Esophagus muscularis mucosa (tissue), 4 donors: ENCODE measurements around the gene PHC3. TPM values are rescaled to one million over a fixed set of nuclear protein-coding genes. Genes with fewer than 3 reads are reported as not detected.

Experiments used
- DNase-seq: peaks from one replicate; pipeline ENCODE4 v3.0.0-alpha.2; 2017; ENCODE audit errors: extremely low spot score
- H3K27ac ChIP-seq, 4 donors: fragments of 200-600 bp; sonication (generic); replicated peaks in 1 of 4; 1 replicate in 3 of 4; 2 replicates in 1 of 4; pipeline ENCODE4 v1.5.1; 2016 to 2019; ENCODE audit warnings: mild to moderate bottlenecking in 1 of 4
- H3K27me3 ChIP-seq, 4 donors: fragments of 200-600 bp; sonication (generic); one replicate each; pipeline versions ENCODE4 v1.5.1 to v1.6.0; 2016 to 2019
- H3K36me3 ChIP-seq, 4 donors: fragments of 200-600 bp; sonication (generic); one replicate each; pipeline ENCODE4 v1.5.1; 2016 to 2019
- H3K4me1 ChIP-seq, 4 donors: fragments of 200-600 bp; sonication (generic); one replicate each; pipeline ENCODE4 v1.5.1; 2016 to 2019
- H3K4me3 ChIP-seq, 4 donors: fragments of 200-600 bp; sonication (generic); 1 replicate in 2 of 4; 2 replicates in 2 of 4; pipeline ENCODE4 v1.5.1; 2016 to 2019; ENCODE audit warnings: mild to moderate bottlenecking in 4 of 4, moderate library complexity in 1 of 4
- H3K9me3 ChIP-seq, 4 donors: fragments of 200-600 bp; sonication (generic); 1 replicate in 3 of 4; 2 replicates in 1 of 4; pipeline ENCODE4 v1.5.1; 2016 to 2019
- CTCF ChIP-seq, 3 experiments: fragments of 200-600 bp in 2 of 3; fragments of 450-650 bp in 1 of 3; sonication (generic) in 2 of 3; IDR thresholded peaks; one replicate each; pipeline ENCODE4 v1.5.1; 2017 to 2019; ENCODE audit warnings: antibody characterized with exemption in 3 of 3, mild to moderate bottlenecking in 2 of 3, moderate library complexity in 1 of 3
- EP300 ChIP-seq: sonication (generic); formaldehyde crosslinking; IDR thresholded peaks from one replicate; pipeline ENCODE4 v1.6.1; 2017; ENCODE audit warnings: antibody characterized with exemption
- POLR2A ChIP-seq: fragments of 450-650 bp; IDR thresholded peaks from one replicate; pipeline ENCODE4 v1.6.1; 2017; ENCODE audit warnings: antibody characterized with exemption, moderate library complexity, mild to moderate bottlenecking, low read depth
- POLR2AphosphoS5 ChIP-seq, 2 donors: sonication (generic); formaldehyde crosslinking; IDR thresholded peaks; one replicate each; pipeline ENCODE4 v1.6.1; 2017; ENCODE audit warnings: antibody characterized with exemption in 2 of 2
- WGBS: methylation state at CpG from one replicate; pipeline ENCODE4 v1.1.5; 2018; 5-methylcytosine and 5-hydroxymethylcytosine counted together
- intact Hi-C: fragments of 100-400 bp; cut with DNase I; formaldehyde crosslinking; loops from one replicate; pipeline ENCODE4 v1.15.1; 2023
- total RNA-seq, 4 donors: library from RNA; depleted of rRNA; stranded (reverse); fragments of >200 nt; gene quantifications; one replicate each; pipeline versions ENCODE4 v1.1.0 to v1.2.1, GENCODE V29; 2016

PHC3 gene
- total RNA-seq, 4 donors from 2014 or later: 53.7 to 83.1 (median 70.8) TPM

- no peaks in the 10 kb centered on the region for H3K9me3 ChIP-seq
- TF ChIP-seq CTCF (IDR thresholded peaks at IDR 0.05) (no peak), POLR2AphosphoS5 (IDR thresholded peaks at IDR 0.05) (no peak), POLR2A (no peak), EP300 (no peak)
- no peak for DNase-seq
- no peak overlapping the region for H3K4me3 ChIP-seq
- H3K27ac ChIP-seq: peak overlapping the region in 3 of 4 donors; percentile 8 to 40 (median 36)
- intact Hi-C loops: no loop called here
- no peaks in the 10 kb centered on the region for H3K36me3 ChIP-seq
- H3K4me1 ChIP-seq: peaks cover 8 to 78% (median 70%) of the 10 kb centered on the region in 4 donors
- no peaks in the 10 kb centered on the region for H3K27me3 ChIP-seq
- 43% methylated on average over 1 of the region's 1 CpG for WGBS
Measured at GRCh38 chr3:170225166-170225565, 43.6 kb upstream of the PHC3 start.

- H3K9me3 ChIP-seq: no peaks in the 10 kb centered on the region
- WGBS: 2% methylated on average over 32 of the region's 42 CpGs
- H3K4me1 ChIP-seq: peaks cover 5 to 57% (median 50%) of the 10 kb centered on the region in 4 donors
- H3K4me3 ChIP-seq: peak overlapping the region; percentile 82 to 98 (median 92)
- no peaks in the 10 kb centered on the region for H3K27me3 ChIP-seq
- H3K36me3 ChIP-seq: no peaks in the 10 kb centered on the region
- DNase-seq: no peak
- H3K27ac ChIP-seq: peak overlapping the region; percentile 93 to 97 (median 94)
- intact Hi-C loops: loop anchor here (5.0 kb wide), 2 partner anchors 41 to 134 kb away; partner anchors contain the start of genes PHC3 and SKIL
- TF ChIP-seq CTCF (IDR thresholded peaks at IDR 0.05) (peak in 1 of 3 experiments; percentile 32), POLR2A (no peak), POLR2AphosphoS5 (IDR thresholded peaks at IDR 0.05) (no peak)
Measured at GRCh38 chr3:170222647-170223541, 41.4 kb upstream of the PHC3 start.

GRCh38 chr3:170221924-170222646 is 40.6 kb upstream of the PHC3 start, which contains the start of gene PRKCI:
Gene PRKCI (plus strand): TSS chr3:170222424. CDS start chr3:170222670, 246 bp downstream.
- intact Hi-C loops: loop anchor here (5.0 kb wide), 2 partner anchors 40 to 135 kb away; partner anchors contain the start of genes PHC3 and SKIL
- peak within 1 kb of the TSS; percentile 82 to 98 (median 92) for H3K4me3 ChIP-seq

GRCh38 chr3:170220871-170221270 is 39.3 kb upstream of the PHC3 start:
- no peak for DNase-seq
- TF ChIP-seq CTCF (IDR thresholded peaks at IDR 0.05): no peak
- no peak for TF ChIP-seq POLR2A
- no peak for TF ChIP-seq EP300
- no peak for TF ChIP-seq POLR2AphosphoS5 (IDR thresholded peaks at IDR 0.05)
- Histone ChIP-seq H3K27ac (no peak overlapping the region), H3K36me3 (no peaks in the 10 kb centered on the region), H3K4me1 (peaks cover 0 to 37% (median 30%) of the 10 kb centered on the region in 4 donors), H3K4me3 (no peak overlapping the region), H3K27me3 (no peaks in the 10 kb centered on the region), H3K9me3 (no peaks in the 10 kb centered on the region)
- 88% methylated on average over 4 of the region's 4 CpGs for WGBS
- intact Hi-C loops: loop anchor here (5.0 kb wide), 2 partner anchors 39 to 136 kb away; partner anchors contain the start of genes PHC3 and SKIL

More at GRCh38 chr3:170221924-170222646, 40.6 kb upstream of the PHC3 start, which contains the start of gene PRKCI:
- H3K27me3 ChIP-seq: no peaks in the 10 kb centered on the region
- no peak for TF ChIP-seq EP300
- TF ChIP-seq POLR2A: peak; percentile 67
- TF ChIP-seq CTCF (IDR thresholded peaks at IDR 0.05): peak in 1 of 3 experiments; percentile 17
- TF ChIP-seq POLR2AphosphoS5 (IDR thresholded peaks at IDR 0.05): peak; percentile 88 to 91
- peaks cover 0 to 49% (median 42%) of the 10 kb centered on the region in 4 donors for H3K4me1 ChIP-seq
- H3K27ac ChIP-seq: peak within 1 kb of the TSS; percentile 93 to 97 (median 94)
- no peaks in the 10 kb centered on the region for H3K9me3 ChIP-seq
- DNase-seq: peak; percentile 98
- WGBS: under 1% methylated on average over 27 of the region's 60 CpGs
- H3K36me3 ChIP-seq: no peaks in the 10 kb centered on the region
